SK-N-SH (cell line): Measurements from ENCODE around the gene PRRT4. TPM values are rescaled to one million over a fixed set of nuclear protein-coding genes. Genes with fewer than 3 reads are reported as not detected.
A peak's percentile ranks its signal among the peaks of the same experiment; 100 is the strongest.

Experiments used
- CTCF ChIA-PET: fragments of 300-600, 350-600 bp; formaldehyde crosslinking; extraction: SDS; loops from one replicate; lab custom pipeline; 2021; lab: Yijun Ruan, JAX
- POLR2A ChIA-PET: fragments of 350-600 bp; sonication (Branson Sonifier 250); formaldehyde crosslinking; extraction: SDS; loops from one replicate; lab custom pipeline; 2020; ENCODE audit warnings: antibody characterized with exemption, inconsistent platforms; lab: Yijun Ruan, JAX
- DNase-seq: peaks from one replicate; pipeline ENCODE4 v3.0.0; 2012
- H2AFZ ChIP-seq: fragments of 200-600 bp; sonication (generic); 2 replicates; pipeline ENCODE4 v1.8.1; 2016; ENCODE audit warnings: antibody characterized with exemption, mild to moderate bottlenecking, low read depth
- H3F3A ChIP-seq: fragments of 200-600 bp; sonication (generic); replicated peaks from 2 replicates; pipeline ENCODE3; 2016; ENCODE audit warnings: antibody characterized with exemption, mild to moderate bottlenecking; ENCODE audit not compliant: insufficient read depth
- H3K27ac ChIP-seq, 2 experiments: fragments of 200-500 bp in 1 of 2; fragments of 200-600 bp in 1 of 2; sonication (Bioruptor generic) in 1 of 2; sonication (generic), shearing (Covaris generic) in 1 of 2; 2 replicates each; pipeline versions ENCODE4 v1.5.1 to v1.6.1; 2014 to 2016; ENCODE audit warnings: low read depth in 2 of 2, inconsistent platforms in 1 of 2, low read length in 1 of 2, mild to moderate bottlenecking in 1 of 2, mixed read lengths in 1 of 2
- H3K27me3 ChIP-seq: fragments of 200-600 bp; sonication (generic), shearing (Covaris generic); 2 replicates; pipeline ENCODE4 v1.6.1; 2016; ENCODE audit warnings: mixed run types; ENCODE audit not compliant: insufficient read depth
- H3K36me3 ChIP-seq, 2 experiments: fragments of 200-500 bp in 1 of 2; fragments of 200-600 bp in 1 of 2; sonication (Bioruptor generic) in 1 of 2; sonication (generic) in 1 of 2; replicated peaks in 1 of 2; 2 replicates each; pipeline versions ENCODE3 to v1.5.1; 2014 to 2016; ENCODE audit warnings: low read length in 1 of 2, mild to moderate bottlenecking in 1 of 2; ENCODE audit not compliant: insufficient read depth in 2 of 2, control insufficient read depth in 1 of 2
- H3K4me1 ChIP-seq, 2 experiments: fragments of 200-500 bp in 1 of 2; fragments of 200-600 bp in 1 of 2; sonication (Bioruptor generic) in 1 of 2; sonication (generic), shearing (Covaris generic) in 1 of 2; 2 replicates each; pipeline versions ENCODE4 v1.5.1 to v1.6.1; 2014 to 2016; ENCODE audit warnings: low read depth in 1 of 2, low read length in 1 of 2, mixed run types in 1 of 2; ENCODE audit not compliant: insufficient read depth in 2 of 2, control insufficient read depth in 1 of 2
- H3K4me2 ChIP-seq: fragments of 200-600 bp; sonication (generic), shearing (Covaris generic); 2 replicates; pipeline ENCODE4 v1.6.1; 2017; ENCODE audit warnings: mixed run types
- H3K4me3 ChIP-seq, 2 experiments: fragments of 200-500 bp in 1 of 2; fragments of 200-600 bp in 1 of 2; sonication (Bioruptor generic) in 1 of 2; sonication (generic), shearing (Covaris generic) in 1 of 2; 2 replicates each; pipeline versions ENCODE4 v1.5.1 to v1.8.1; 2014 to 2016; ENCODE audit warnings: low read depth in 2 of 2, inconsistent platforms in 1 of 2, low read length in 1 of 2, mild to moderate bottlenecking in 1 of 2, mixed read lengths in 1 of 2, moderate library complexity in 1 of 2
- H3K79me2 ChIP-seq: fragments of 200-600 bp; sonication (generic); 2 replicates; pipeline ENCODE4 v1.8.1; 2017; ENCODE audit warnings: mild to moderate bottlenecking; ENCODE audit not compliant: insufficient read depth
- H3K9ac ChIP-seq: fragments of 200-600 bp; sonication (generic); 2 replicates; pipeline ENCODE4 v1.6.1; 2017; ENCODE audit warnings: mixed run types
- H3K9me2 ChIP-seq: fragments of 200-600 bp; sonication (generic); 2 replicates; pipeline ENCODE4 v1.6.1; 2017; ENCODE audit warnings: mixed run types
- H3K9me3 ChIP-seq: fragments of 200-600 bp; sonication (generic); 2 replicates; pipeline ENCODE4 v1.6.1; 2017; ENCODE audit warnings: mixed run types, mild to moderate bottlenecking, moderate library complexity
- H4K20me1 ChIP-seq: fragments of 200-600 bp; sonication (generic); 2 replicates; pipeline ENCODE4 v1.6.1; 2017; ENCODE audit warnings: mild to moderate bottlenecking, mixed run types; ENCODE audit not compliant: insufficient read depth
- EZH2phosphoT487 ChIP-seq: fragments of 200-600 bp; sonication (generic); IDR thresholded peaks from 2 replicates; pipeline ENCODE4 v1.6.1; 2017; ENCODE audit warnings: low read depth, mixed run types, mild to moderate bottlenecking, antibody characterized with exemption, moderate library complexity, borderline replicate concordance
- JUND ChIP-seq: IDR thresholded peaks from 2 replicates; pipeline ENCODE4 v1.4.0; 2012
- MEF2A ChIP-seq: IDR thresholded peaks from 2 replicates; pipeline ENCODE4 v1.4.0; 2012; ENCODE audit warnings: low read depth, borderline replicate concordance
- MXI1 ChIP-seq: IDR thresholded peaks from 2 replicates; pipeline ENCODE4 v1.6.1; 2012; ENCODE audit warnings: mild to moderate bottlenecking, low read depth, low read length, improper control_type of control experiment
- POLR2AphosphoS5 ChIP-seq: IDR thresholded peaks from 2 replicates; pipeline ENCODE4 v1.6.1; 2012; ENCODE audit warnings: low read depth, low read length
- RAD21 ChIP-seq: IDR thresholded peaks from 2 replicates; pipeline ENCODE4 v1.6.1; 2012; ENCODE audit warnings: mild to moderate bottlenecking, low read length
- RCOR1 ChIP-seq: fragments of 150-350 bp; IDR thresholded peaks from 2 replicates; pipeline ENCODE4 v1.6.1; 2017; ENCODE audit warnings: antibody characterized with exemption, low read length
- RFX5 ChIP-seq: IDR thresholded peaks from 2 replicates; pipeline ENCODE4 v1.6.1; 2012; ENCODE audit warnings: mild to moderate bottlenecking, improper control_type of control experiment, low read length
- SMC3 ChIP-seq: IDR thresholded peaks from 2 replicates; pipeline ENCODE4 v1.6.1; 2012; ENCODE audit warnings: low read depth, low read length, improper control_type of control experiment
- WGBS: methylation state at CpG from one replicate; pipeline ENCODE4 v1.1.6; 2017; ENCODE audit warnings: low lambda C conversion rate; 5-methylcytosine and 5-hydroxymethylcytosine counted together
- polyA plus RNA-seq, 3 experiments: library from polyadenylated mRNA; depleted of rRNA; stranded (reverse); fragments of >200 nt; gene quantifications; 2 replicates each; pipeline ENCODE4 v1.2.3, GENCODE V29; 2012
- TF ChIP-seq, protein P1 (sequence below): fragments of 150-350 bp; IDR thresholded peaks from 2 replicates; pipeline ENCODE4 v1.6.1; 2016; ENCODE audit warnings: mild to moderate bottlenecking, low read depth, low read length
- TF ChIP-seq, protein P2 (sequence below): fragments of 150-350 bp; IDR thresholded peaks from 2 replicates; pipeline ENCODE4 v1.6.1; 2017; ENCODE audit warnings: antibody characterized with exemption, low read length, low read depth, borderline replicate concordance
- TF ChIP-seq, protein P3 (sequence below): IDR thresholded peaks from 2 replicates; pipeline ENCODE4 v1.4.0; 2012; ENCODE audit warnings: low read depth, borderline replicate concordance

PRRT4 gene
- polyA plus RNA-seq, 1 of the 3 experiments (the other 2 are of a cell fraction), result 1.5 TPM

DNA sequence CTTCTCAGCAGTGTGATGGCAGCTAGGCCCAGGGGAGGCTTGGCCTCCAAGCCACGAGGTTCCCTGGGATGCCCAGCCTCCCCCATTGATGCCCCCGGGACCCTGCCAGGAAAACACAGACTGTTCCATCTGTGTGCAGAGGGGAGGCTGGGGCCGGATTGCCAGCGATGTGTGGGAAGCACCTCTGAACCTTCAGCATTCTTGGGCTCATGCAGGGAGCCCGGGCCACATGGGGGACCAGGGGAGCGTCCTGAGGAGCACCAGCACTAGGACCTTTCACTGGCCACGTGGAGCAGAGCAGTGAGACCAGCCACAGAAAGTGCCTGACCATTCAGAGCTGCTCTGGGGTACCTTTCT, 45.7 kb upstream of the PRRT4 start:
- CTCF ChIA-PET, result interaction anchor here (0.6 to 50.3 kb wide), 7 partner anchors 10 to 476 kb away, joined by 3 to 1901 read pairs (median 29); partner anchors contain the start of genes HILPDA, IMPDH1 and RBM28
- Histone ChIP-seq H3K36me3 (peaks cover 5 to 9% of the 10 kb centered on the region in 2 experiments), H3F3A (peaks cover 32% of the 10 kb centered on the region), H3K4me1 (peaks cover 27 to 36% of the 10 kb centered on the region in 2 experiments; a peak in 2 of 4 replicates), H2AFZ (no peak overlapping the region), H3K9me3 (no peaks in the 10 kb centered on the region), H3K79me2 (peaks cover 22% of the 10 kb centered on the region), H3K27me3 (no peaks in the 10 kb centered on the region), H3K27ac (no peak overlapping the region), H3K4me3 (no peak overlapping the region), H3K4me2 (no peak overlapping the region), H3K9me2 (no peaks in the 10 kb centered on the region), H4K20me1 (peaks cover 14% of the 10 kb centered on the region; the same call in 1 of the 2 replicates), H3K9ac (no peak overlapping the region)
- no peak for TF ChIP-seq EZH2phosphoT487
- no peak for TF ChIP-seq MEF2A
- no peak for TF ChIP-seq RAD21
- TF ChIP-seq POLR2AphosphoS5, result no peak
- TF ChIP-seq, protein P1, sequence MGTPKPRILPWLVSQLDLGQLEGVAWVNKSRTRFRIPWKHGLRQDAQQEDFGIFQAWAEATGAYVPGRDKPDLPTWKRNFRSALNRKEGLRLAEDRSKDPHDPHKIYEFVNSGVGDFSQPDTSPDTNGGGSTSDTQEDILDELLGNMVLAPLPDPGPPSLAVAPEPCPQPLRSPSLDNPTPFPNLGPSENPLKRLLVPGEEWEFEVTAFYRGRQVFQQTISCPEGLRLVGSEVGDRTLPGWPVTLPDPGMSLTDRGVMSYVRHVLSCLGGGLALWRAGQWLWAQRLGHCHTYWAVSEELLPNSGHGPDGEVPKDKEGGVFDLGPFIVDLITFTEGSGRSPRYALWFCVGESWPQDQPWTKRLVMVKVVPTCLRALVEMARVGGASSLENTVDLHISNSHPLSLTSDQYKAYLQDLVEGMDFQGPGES, result no peak
- 96% methylated on average over 4 of the region's 7 CpGs for WGBS
- DNase-seq, result peak; percentile 39
- POLR2A ChIA-PET, result interaction anchor here (1.2 kb wide), 2 partner anchors 20 to 60 kb away, joined by 3 to 4 read pairs; no protein-coding TSS in a partner anchor

DNA sequence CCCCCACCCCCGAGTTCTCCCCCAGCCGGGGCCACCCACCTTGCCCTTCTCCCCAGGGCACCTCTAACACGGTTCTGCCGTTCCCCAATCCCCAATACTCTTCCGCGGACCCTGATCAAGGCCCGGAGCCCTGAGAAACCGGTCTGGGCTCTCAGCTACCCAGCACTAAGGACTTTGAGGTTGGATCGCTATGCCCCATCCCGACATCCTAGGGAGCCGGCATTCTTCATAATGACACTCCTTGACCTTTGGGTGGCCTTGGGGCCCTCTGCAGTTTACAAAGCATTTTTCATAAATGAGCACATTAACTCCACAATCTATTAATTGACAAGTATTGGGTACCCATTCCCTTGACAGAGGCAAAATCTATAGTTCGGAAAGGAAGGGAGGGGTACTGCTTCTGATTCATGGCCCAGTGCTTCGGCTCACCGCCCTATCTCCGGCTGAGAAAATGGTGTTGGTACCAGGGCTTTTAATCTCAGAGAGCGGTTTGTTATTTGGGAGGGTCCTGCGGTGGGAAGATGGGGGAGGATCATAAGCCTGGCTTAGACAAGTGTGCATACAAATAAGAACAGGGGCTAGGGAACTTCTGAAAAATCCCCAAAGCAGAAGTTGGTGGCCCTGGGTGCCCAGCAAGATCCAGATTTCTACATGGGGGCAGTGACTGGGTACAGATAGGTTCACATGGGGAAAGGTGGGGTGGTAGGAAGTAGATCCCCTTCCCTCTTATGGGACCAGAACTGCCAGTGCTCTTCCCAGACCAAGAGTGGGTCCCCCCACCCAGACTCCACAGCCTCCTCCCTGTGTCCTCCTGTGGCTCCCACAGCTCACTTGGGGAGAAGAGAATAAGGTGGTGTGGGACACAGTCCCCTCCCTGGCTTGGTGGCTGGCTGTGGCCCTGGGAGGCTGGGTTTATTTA, 45.1 kb upstream of the PRRT4 start:
- H3K9ac ChIP-seq, result no peak overlapping the region; the same call in 1 of the 2 replicates
- peak overlapping the region; percentile 49; the same call in 1 of the 2 replicates for H3K4me2 ChIP-seq
- TF ChIP-seq, protein P2, sequence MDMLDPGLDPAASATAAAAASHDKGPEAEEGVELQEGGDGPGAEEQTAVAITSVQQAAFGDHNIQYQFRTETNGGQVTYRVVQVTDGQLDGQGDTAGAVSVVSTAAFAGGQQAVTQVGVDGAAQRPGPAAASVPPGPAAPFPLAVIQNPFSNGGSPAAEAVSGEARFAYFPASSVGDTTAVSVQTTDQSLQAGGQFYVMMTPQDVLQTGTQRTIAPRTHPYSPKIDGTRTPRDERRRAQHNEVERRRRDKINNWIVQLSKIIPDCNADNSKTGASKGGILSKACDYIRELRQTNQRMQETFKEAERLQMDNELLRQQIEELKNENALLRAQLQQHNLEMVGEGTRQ, result no peak
- TF ChIP-seq MXI1, result no peak
- TF ChIP-seq SMC3, result no peak
- no peak for TF ChIP-seq JUND
- TF ChIP-seq, protein P3, sequence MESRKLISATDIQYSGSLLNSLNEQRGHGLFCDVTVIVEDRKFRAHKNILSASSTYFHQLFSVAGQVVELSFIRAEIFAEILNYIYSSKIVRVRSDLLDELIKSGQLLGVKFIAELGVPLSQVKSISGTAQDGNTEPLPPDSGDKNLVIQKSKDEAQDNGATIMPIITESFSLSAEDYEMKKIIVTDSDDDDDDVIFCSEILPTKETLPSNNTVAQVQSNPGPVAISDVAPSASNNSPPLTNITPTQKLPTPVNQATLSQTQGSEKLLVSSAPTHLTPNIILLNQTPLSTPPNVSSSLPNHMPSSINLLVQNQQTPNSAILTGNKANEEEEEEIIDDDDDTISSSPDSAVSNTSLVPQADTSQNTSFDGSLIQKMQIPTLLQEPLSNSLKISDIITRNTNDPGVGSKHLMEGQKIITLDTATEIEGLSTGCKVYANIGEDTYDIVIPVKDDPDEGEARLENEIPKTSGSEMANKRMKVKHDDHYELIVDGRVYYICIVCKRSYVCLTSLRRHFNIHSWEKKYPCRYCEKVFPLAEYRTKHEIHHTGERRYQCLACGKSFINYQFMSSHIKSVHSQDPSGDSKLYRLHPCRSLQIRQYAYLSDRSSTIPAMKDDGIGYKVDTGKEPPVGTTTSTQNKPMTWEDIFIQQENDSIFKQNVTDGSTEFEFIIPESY, result no peak
- TF ChIP-seq RFX5, result no peak
- no peak for TF ChIP-seq RCOR1
- TF ChIP-seq, all 33 proteins: peak for 0
- no peaks in the 10 kb centered on the region for H3K9me3 ChIP-seq
- peaks cover 27 to 36% of the 10 kb centered on the region in 2 experiments; a peak in 2 of 4 replicates for H3K4me1 ChIP-seq
- H3K4me3 ChIP-seq, result peak overlapping the region in 1 of 2 experiments; percentile 87; a peak in 2 of 4 replicates
- DNase-seq, result peak; percentile 44
- H3K27me3 ChIP-seq, result no peaks in the 10 kb centered on the region
- no peak overlapping the region for H3K27ac ChIP-seq
- H3K9me2 ChIP-seq, result no peaks in the 10 kb centered on the region
- H2AFZ ChIP-seq, result no peak overlapping the region
- ChIA-PET CTCF (interaction anchor here (0.6 to 50.3 kb wide), 7 partner anchors 10 to 477 kb away, joined by 3 to 1901 read pairs (median 29); partner anchors contain the start of genes HILPDA, IMPDH1 and RBM28), POLR2A (interaction anchor here (0.7 to 1.2 kb wide), 2 partner anchors 19 to 62 kb away, joined by 4 read pairs; no protein-coding TSS in a partner anchor)
- peaks cover 22% of the 10 kb centered on the region for H3K79me2 ChIP-seq
- H3K36me3 ChIP-seq, result peaks cover 8 to 11% of the 10 kb centered on the region in 2 experiments
- H4K20me1 ChIP-seq, result peaks cover 14% of the 10 kb centered on the region; the same call in 1 of the 2 replicates
- WGBS, result 63% methylated on average over 17 of the region's 17 CpGs
- peaks cover 32% of the 10 kb centered on the region for H3F3A ChIP-seq
